Osteoblast (primary cell): Measurements from ENCODE around the gene SIK2. TPM values are rescaled to one million over a fixed set of nuclear protein-coding genes. Genes with fewer than 3 reads are reported as not detected.
"Not testable (repeated sequence)": the region's sequence is repeated elsewhere in the genome, so short reads cannot be mapped to it uniquely, and the experiment has no call there.

Source experiments
- DNase-seq: peaks from one replicate; pipeline ENCODE4 v3.0.0; 2011; ENCODE audit warnings: low spot score, mixed read lengths; ENCODE audit not compliant: insufficient read length; ENCODE audit errors: missing footprints
- H2AFZ ChIP-seq: 2 replicates; pipeline ENCODE4 v1.6.0; 2011; ENCODE audit warnings: mild to moderate bottlenecking, low read length
- H3K27ac ChIP-seq: 2 replicates; pipeline ENCODE4 v1.5.1; 2011; ENCODE audit warnings: mild to moderate bottlenecking, low read depth, low read length, moderate library complexity
- H3K27me3 ChIP-seq: 2 replicates; pipeline ENCODE4 v1.6.0; 2012; ENCODE audit warnings: mild to moderate bottlenecking, control low read depth, inconsistent platforms, low read length, moderate library complexity; ENCODE audit not compliant: insufficient read depth
- H3K36me3 ChIP-seq: 2 replicates; pipeline ENCODE4 v1.5.1; 2011; ENCODE audit warnings: mild to moderate bottlenecking, low read length, control low read depth, moderate library complexity; ENCODE audit not compliant: insufficient read depth
- H3K4me1 ChIP-seq: 2 replicates; pipeline ENCODE4 v1.5.1; 2011; ENCODE audit warnings: mild to moderate bottlenecking, low read length, control low read depth, moderate library complexity; ENCODE audit not compliant: insufficient read depth
- H3K4me2 ChIP-seq: 2 replicates; pipeline ENCODE4 v1.6.0; 2011; ENCODE audit warnings: mild to moderate bottlenecking, low read length; ENCODE audit not compliant: insufficient read depth
- H3K4me3 ChIP-seq: fragments of 200-600 bp; sonication (generic); 3 replicates; pipeline ENCODE4 v1.5.1; 2012; ENCODE audit warnings: mild to moderate bottlenecking, low read length, inconsistent platforms; ENCODE audit not compliant: insufficient read depth
- H3K79me2 ChIP-seq: 2 replicates; pipeline ENCODE4 v1.6.0; 2012; ENCODE audit warnings: mild to moderate bottlenecking, low read length, control low read depth, inconsistent platforms; ENCODE audit not compliant: insufficient read depth
- H3K9me3 ChIP-seq: 2 replicates; pipeline ENCODE4 v1.5.1; 2011; ENCODE audit warnings: low read depth, low read length, control low read depth
- H4K20me1 ChIP-seq: 2 replicates; pipeline ENCODE4 v1.6.0; 2012; ENCODE audit warnings: mild to moderate bottlenecking, low read length, control low read depth; ENCODE audit not compliant: insufficient read depth
- CTCF ChIP-seq: IDR thresholded peaks from 2 replicates; pipeline ENCODE4 v1.5.1; 2011; ENCODE audit warnings: mild to moderate bottlenecking, low read depth, low read length, moderate library complexity; ENCODE audit errors: extremely low read depth
- total RNA-seq: library from RNA; depleted of rRNA; stranded (reverse); fragments of >200 nt; gene quantifications from 2 replicates; pipeline ENCODE4 v1.2.3, GENCODE V29; 2012

The SIK2 gene
- total RNA-seq, 1 donor, result 17.7 TPM

GRCh38 chr11:111654601-111655000 is 52.4 kb downstream of the SIK2 start:
- Histone ChIP-seq H3K9me3 (no peaks in the 10 kb centered on the region), H2AFZ (no peak overlapping the region), H4K20me1 (peaks cover 10% of the 10 kb centered on the region), H3K4me3 (no peak overlapping the region), H3K27ac (no peak overlapping the region), H3K4me2 (no peak overlapping the region), H3K4me1 (peaks cover 9% of the 10 kb centered on the region), H3K36me3 (no peaks in the 10 kb centered on the region), H3K79me2 (peaks cover 18% of the 10 kb centered on the region), H3K27me3 (no peaks in the 10 kb centered on the region)
- no peak for TF ChIP-seq CTCF
- DNase-seq, result no peak

GRCh38 chr11:111655924-111656323 is 53.7 kb downstream of the SIK2 start:
- H2AFZ ChIP-seq, result no peak overlapping the region
- no peak overlapping the region for H3K4me2 ChIP-seq
- H3K27ac ChIP-seq, result no peak overlapping the region
- H3K36me3 ChIP-seq, result no peaks in the 10 kb centered on the region
- peaks cover 22% of the 10 kb centered on the region for H3K79me2 ChIP-seq
- no peaks in the 10 kb centered on the region for H3K27me3 ChIP-seq
- no peaks in the 10 kb centered on the region for H3K9me3 ChIP-seq
- H4K20me1 ChIP-seq, result peaks cover 12% of the 10 kb centered on the region
- H3K4me3 ChIP-seq, result no peak overlapping the region
- peaks cover 9% of the 10 kb centered on the region for H3K4me1 ChIP-seq
- no peak for TF ChIP-seq CTCF
- DNase-seq, result no peak

- H3K79me2 ChIP-seq, result peaks cover 23% of the 10 kb centered on the region
- not testable (repeated sequence) for H3K27ac ChIP-seq, H3K4me2 ChIP-seq, H3K4me1 ChIP-seq, H2AFZ ChIP-seq, H3K36me3 ChIP-seq, H3K9me3 ChIP-seq, H4K20me1 ChIP-seq, H3K4me3 ChIP-seq, H3K27me3 ChIP-seq, DNase-seq
These were observed 55.7 kb downstream of the SIK2 start for GRCh38 chr11:111657905-111658304.

- peaks cover 23% of the 10 kb centered on the region for H3K79me2 ChIP-seq
- not testable (repeated sequence) for H3K27me3 ChIP-seq, H3K4me2 ChIP-seq, DNase-seq, H3K27ac ChIP-seq, H3K4me1 ChIP-seq, H2AFZ ChIP-seq, H3K36me3 ChIP-seq, H4K20me1 ChIP-seq, H3K4me3 ChIP-seq, H3K9me3 ChIP-seq
These were observed 56.2 kb downstream of the SIK2 start for GRCh38 chr11:111658493-111658892.

GRCh38 chr11:111659201-111660115 is 57.2 kb downstream of the SIK2 start:
- TF ChIP-seq CTCF, result no peak
- no peak overlapping the region for H3K4me2 ChIP-seq
- peaks cover 23% of the 10 kb centered on the region for H3K79me2 ChIP-seq
- no peak overlapping the region for H2AFZ ChIP-seq
- H3K4me3 ChIP-seq, result no peak overlapping the region
- peaks cover 17% of the 10 kb centered on the region for H4K20me1 ChIP-seq
- no peaks in the 10 kb centered on the region for H3K36me3 ChIP-seq
- no peak for DNase-seq
- H3K27ac ChIP-seq, result no peak overlapping the region
- no peaks in the 10 kb centered on the region for H3K27me3 ChIP-seq
- H3K4me1 ChIP-seq, result peaks cover 5% of the 10 kb centered on the region
- no peaks in the 10 kb centered on the region for H3K9me3 ChIP-seq
